ENCODE results near the gene MON2.

DNA sequence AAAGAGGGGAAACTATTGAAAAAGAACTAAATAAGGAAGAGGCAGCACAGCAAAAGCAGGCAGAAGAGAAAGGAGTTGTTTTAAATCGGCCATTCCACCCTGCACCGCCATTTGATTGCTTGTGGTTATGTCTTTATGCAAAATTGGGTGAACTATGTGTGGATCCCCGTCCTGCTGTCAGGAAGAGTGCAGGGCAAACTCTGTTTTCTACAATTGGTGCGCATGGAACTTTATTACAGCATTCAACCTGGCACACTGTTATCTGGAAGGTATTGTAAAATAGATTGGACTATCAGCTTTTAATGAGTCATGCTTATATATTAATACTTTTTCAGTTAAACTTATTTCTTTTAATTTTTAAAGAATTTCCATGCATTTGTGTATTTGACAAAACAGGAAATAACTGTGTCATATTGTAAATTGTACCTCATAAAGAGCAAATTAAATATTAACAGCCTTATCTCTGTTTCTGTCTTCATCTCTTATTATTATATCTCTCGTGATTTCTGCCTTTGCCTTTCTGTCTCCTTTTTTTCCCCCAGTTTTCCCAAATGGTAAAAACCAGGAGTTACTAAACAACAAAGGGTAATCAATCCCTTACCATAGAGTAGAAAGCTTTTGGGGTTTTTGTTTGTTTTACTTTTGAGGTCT is 86.4 kb downstream of the MON2 start:
- TF ChIP-seq, protein P1, sequence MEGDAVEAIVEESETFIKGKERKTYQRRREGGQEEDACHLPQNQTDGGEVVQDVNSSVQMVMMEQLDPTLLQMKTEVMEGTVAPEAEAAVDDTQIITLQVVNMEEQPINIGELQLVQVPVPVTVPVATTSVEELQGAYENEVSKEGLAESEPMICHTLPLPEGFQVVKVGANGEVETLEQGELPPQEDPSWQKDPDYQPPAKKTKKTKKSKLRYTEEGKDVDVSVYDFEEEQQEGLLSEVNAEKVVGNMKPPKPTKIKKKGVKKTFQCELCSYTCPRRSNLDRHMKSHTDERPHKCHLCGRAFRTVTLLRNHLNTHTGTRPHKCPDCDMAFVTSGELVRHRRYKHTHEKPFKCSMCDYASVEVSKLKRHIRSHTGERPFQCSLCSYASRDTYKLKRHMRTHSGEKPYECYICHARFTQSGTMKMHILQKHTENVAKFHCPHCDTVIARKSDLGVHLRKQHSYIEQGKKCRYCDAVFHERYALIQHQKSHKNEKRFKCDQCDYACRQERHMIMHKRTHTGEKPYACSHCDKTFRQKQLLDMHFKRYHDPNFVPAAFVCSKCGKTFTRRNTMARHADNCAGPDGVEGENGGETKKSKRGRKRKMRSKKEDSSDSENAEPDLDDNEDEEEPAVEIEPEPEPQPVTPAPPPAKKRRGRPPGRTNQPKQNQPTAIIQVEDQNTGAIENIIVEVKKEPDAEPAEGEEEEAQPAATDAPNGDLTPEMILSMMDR (conservative IDR thresholded peaks at IDR 0.05) = no peak
- TF ChIP-seq EZH2 (IDR thresholded peaks at IDR 0.05; ENCODE audit: low read depth) = no peak
